ENCODE measurements around the gene ANKRD23.
"Not testable (repeated sequence)": the region's sequence is repeated elsewhere in the genome, so short reads cannot be mapped to it uniquely, and the experiment has no call there.

The ANKRD23 gene

DNA sequence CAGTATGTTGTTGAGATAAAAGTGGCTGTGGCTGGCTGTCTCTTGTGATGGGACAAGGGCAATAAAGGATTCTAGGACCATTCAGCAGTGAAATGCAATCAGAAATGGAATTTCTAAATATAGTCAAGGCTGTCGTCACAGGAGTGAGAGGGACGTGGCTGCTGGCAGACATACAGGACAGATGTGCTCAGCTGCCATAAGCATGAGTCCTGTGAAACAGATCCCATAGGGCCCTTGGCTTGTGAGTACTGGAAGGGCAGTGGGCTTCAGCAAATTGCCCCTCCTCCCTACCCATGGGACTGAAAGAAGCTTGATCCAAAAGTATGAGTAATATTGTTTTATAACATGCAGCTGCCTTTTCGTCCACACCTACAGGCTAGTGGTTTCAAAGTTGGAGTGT is 31.9 kb downstream of the ANKRD23 start:
- DNase-seq, result no peak

DNA sequence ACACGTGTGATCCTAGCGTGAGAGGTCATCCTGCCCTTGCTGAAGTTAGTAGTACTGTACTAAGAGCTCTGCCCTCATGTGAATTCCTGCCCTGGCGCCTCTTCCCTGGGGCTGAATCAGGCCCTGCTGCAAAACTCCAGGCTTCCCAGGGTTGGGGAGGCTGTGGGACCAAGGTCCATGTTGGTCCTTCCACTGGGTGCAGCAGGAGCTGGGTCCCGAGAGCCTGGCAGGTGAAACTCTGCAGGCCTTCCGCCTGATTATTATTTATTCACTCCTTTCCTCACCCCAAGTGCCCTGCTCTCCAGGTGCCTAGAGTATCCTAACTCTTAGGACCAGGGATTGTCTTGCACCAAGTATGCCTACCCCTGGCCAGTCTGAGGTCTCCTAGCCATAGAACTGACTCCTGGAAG is 33.0 kb downstream of the ANKRD23 start:
- DNase-seq, result no peak

DNA sequence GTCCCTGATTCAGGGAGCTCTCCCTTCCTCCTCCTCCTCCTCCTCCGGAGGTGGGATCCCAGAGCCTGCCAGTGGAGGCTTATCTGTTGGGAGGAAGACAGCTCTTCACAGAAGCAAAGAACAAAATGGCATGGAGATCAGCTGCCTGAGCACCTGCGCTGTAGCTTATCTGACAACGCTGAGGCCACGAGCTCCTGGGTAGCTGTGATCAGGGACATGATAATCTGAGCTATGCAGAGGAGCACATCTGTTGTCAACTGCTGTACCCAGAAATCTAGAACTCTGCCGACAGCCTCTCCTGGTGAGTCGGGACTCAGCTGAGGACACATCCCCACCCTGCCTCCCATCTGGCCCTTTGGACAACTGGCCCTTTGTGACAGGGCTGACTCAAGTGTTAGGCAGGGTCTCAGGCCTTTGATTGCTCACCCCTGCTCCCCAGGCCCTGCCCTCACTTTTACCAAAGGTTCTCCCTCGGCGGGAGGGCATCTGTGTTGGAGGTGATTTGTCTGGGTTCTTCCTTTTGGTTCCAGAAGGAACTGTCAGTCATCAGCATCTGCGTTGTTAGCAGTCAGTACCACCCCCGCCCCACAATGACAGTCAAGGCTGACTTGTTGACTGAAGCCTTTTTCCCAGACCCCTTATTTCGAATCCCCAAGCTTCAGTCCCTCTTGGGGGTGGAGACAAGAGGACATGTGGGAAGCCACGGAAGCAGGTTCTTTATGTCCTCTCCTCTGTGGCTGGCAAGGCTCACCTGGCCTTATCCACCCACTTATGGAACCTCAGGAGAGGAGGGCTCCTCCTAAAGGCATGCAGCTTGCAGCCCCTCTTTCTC is 33.7 kb downstream of the ANKRD23 start:
- no peak for DNase-seq

DNA sequence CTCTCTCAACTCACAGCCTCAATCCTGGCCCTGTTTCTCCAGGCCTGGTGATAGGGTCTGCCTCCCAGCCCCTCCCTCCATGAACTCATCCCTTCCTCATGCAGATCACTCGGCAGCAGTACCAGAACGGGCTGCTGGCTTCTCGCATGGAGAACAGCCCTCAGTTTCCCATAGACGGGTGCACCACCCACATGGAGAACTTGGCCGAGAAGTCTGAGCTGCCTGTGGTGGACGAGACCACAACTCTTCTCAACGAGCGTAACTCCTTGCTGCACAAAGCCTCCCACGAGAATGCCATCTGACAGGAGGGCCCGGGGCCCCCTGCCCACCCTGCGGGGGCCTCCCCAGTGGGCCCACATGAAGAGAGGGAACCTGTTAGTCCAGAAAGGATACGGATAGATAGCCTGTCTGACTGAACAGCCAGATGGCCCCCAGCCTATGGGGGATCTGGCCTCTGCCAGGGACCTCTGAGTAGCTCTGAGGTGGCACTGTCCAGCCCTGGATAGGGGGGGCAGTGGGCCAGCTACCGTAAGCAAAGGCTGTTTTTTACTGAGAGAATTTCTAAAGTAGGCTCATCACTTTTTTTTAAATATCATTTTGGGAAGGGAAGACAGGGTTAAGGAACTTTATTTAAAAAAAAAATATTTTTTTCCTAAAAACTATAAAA is 34.5 kb downstream of the ANKRD23 start:
- no peak for DNase-seq

DNA sequence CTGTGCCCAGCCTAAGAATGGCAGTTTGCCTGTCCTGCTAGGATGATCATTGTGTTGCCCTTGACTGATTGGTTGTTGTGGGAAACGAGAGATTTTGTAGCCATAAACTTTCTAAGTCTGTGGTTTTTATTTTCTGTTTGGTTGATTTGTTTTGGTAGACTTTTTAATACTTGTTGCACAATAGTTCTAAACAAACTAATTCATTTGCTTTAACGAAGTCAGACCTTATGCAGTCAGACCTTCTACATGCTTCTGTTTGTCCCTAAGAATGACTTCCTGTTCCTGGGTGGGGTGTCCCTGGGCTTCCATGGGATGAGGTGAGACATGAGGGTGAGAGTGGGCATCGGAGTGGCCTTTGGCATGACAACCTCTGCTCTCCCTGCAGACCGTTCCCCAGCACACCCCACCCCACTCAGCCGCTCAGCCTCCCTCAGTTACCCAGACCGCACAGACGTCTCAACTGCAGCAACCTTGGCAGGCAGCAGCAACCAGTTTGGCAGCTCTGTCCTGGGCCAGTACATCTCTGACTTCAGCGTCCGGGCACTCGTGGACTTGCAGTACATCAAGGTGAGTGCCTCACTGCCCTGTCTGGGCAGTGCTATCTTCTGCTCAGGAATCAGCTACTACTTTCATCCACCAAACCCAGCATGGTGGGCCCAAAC is 35.5 kb downstream of the ANKRD23 start:
- no peak for DNase-seq

DNA sequence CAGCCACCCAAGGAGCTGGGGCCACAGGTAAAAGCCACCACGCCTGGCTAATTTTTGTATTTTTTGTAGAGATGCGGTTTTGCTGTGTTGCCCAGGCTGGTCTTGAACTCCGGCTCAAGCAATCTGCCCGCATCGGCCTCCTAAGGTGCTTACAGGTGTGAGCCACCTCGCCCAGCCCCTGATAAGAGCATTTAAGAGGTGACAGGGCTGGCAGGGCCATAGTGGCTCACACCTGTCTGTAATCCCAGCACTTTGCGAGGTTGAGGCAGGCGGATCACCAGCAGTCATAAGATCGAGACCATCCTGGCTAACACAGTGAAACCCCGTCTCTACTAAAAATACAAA is 36.7 kb downstream of the ANKRD23 start:
- DNase-seq, result no peak

DNA sequence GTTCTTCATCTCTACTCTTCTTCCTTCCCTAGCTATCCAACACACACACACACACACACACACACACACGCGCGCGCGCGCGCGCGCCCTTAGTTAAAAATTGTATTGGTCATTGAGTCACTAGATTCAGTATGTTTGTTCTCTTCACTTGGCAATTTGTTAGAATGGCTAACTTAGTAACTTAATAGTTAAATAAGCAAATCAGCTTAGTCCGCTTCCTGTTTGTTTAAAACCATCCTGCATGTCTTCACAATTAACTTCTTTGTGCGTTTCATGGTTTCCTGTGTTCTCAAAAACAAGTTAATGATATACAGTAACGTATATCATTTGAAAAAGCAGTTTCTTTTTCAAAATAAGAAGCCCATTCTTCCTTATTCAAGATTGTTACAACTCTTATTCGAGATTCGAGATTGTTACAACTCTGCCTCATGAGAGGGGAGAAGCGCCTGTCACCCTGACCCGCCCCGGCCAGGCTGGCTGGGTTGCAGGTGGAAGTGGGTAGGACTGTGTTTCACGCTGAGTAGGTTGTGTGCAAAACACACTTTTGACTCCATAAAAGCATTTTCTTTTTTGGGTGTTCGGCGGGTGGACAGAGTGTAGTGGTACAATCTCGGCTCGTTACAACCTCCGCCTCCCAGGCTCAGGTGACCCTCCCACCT is 37.2 kb downstream of the ANKRD23 start:
- DNase-seq, result no peak

DNA sequence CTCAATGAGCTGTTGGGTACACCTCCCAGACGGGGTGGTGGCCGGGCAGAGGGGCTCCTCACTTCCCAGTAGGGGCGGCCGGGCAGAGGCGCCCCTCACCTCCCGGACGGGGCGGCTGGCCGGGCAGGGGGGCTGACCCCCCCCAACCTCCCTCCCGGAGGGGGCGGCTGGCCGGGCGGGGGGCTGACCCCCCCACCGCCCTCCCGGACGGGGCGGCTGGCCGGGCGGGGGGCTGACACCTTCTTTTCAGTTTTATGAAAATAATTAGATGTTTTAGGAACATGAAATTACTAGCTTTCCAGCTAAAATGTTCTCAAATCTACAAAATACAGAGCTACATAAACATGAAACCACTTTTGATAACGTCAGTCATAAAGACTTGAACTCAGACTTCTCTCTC is 37.9 kb downstream of the ANKRD23 start:
- DNase-seq, result not testable (repeated sequence)

DNA sequence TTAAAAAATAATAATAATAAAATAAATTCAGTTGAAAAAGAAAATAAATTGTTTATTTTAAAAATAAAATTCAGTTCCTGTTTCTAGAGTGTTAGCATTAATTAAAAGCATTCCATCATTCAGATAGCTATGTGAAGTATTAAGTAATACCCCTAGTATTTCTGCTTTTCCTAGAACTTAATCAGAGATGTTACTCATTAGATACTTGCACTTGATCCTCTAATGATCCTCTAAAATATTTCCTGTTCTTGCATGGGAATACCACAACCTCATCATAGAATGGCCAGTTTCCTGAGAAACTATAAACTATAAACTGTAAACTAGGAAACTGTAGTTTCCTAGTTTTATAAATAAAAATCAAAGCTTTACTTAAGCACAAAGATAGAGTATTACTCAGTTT is 38.8 kb downstream of the ANKRD23 start:
- DNase-seq, result no peak

DNA sequence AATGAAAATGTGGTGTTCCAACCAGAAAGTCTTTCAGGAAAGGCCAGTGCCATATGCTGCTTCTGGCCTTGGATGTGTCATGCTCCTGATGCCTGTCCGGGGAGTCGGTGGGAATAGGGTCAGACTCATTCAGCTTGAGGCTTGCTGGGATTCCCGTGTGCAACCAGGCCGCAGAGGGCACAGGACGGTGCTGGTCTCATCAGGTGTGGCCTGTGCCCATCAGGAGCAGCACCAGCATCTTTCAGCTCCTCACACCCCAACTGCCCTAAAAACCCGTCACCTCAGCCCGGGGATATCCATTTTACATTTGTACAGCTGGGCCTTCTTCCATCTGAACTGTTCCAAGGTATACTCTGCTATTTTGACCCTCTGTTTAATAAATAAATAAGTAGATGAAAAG is 41.1 kb downstream of the ANKRD23 start:
- no peak for DNase-seq

DNA sequence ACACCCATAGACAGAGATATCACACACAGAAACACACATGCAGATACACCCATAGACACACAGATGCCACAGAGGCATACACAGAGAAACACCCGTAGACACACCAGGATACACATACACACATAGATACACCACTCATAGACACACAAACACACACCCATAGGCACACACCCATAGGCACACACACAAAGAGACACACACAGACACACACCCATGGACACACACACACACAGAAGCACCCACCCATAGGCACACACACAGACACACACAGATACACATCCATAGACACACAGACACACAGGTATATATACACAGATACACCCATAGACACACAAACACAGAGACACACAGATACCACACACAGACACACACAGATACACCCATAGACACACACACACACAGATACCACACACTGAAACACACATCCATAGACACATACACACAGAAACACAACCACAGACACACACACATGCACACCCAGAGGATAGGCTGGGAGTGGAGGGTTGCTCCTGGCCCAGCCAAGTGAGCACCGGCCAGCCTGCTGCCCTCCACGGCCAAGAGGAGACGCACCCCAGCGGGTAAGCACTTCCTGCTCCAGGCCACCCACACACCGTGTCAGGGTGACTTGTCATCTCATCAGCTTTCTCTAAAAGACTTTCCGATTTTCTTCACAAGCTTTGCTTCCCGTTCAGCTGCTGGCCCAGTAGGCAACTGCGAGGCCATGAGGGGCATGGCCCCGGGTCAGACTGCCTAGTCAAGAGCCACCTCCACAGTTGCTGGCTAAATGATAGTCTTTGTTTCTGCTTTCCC is 41.8 kb downstream of the ANKRD23 start:
- DNase-seq, result no peak

DNA sequence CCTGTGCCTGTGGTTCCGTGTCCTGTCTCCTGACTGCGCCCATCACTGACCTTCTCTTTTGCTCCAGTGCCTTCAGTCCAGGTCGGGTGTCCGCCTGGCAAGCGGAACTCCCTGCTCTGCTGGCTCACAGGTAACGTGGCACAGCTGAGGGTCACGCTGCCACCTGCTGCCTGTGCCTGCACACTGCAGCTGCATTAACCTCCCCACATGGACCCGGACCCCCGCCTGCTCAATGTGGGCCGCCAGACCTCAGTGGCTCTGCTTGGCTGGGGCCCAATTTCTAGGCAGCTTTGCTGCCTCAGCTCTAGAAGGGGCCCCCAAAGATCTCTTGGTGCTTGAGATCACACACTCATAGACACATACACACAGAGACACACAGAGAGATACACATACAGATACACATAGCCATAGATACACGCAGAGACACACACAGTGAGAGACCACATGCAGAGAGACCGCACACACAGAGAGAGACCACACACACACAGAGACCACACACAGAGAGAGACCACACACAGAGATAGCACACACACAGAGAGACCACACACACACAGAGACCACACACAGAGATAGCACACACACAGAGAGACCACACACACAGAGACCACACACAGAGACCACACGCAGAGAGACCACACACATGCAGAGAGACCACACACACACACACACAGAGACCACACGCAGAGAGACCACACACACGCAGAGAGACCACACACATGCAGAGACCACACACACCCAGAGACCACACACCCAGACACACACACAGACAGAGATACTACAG is 42.6 kb downstream of the ANKRD23 start:
- DNase-seq, result no peak

DNA sequence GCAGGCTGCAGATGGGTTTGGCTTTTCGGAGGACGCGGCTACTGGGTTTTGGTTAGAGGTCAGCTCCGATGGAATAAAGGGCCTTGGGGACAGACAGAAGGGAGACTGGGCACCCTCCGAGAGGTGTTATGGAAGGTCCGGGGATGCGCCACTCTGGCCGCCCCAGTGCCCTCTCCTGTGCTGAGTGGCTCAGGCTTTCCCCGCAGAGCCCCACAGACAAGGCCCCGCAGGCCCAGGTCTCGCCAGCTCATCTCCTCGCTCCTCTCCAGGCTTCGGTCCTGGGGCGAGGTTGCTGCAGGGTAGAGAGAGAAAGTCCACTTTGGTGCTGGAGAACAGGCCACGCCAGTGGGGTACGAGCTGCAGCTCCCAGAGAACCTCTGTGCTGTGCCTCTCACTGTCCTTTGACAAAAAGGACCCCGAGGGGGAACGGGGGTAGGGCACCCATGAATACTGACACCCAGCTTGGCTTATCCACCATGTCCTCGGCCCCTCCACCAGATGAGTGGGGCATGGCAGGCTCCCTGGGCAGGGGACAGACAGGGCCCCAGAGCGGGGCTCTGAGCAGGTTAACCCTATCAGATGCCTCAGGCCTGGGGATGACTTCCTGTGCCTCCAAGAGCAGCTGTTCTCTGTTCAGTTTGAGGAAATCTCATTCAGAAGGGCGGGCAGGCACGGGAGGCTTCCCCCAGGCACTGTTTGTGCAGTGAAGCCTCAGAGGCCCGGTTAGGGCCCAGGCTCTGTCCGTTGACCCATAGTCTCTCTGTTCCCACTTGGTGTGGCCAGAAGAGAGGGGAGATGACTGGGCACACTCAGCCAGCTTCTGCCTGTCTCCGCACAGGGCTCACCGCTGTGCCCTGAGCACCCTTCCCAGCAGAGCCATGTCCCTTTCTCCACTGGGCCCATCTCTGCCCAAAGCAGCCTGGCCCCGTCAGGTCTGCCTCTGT is 43.5 kb downstream of the ANKRD23 start:
- no peak for DNase-seq

DNA sequence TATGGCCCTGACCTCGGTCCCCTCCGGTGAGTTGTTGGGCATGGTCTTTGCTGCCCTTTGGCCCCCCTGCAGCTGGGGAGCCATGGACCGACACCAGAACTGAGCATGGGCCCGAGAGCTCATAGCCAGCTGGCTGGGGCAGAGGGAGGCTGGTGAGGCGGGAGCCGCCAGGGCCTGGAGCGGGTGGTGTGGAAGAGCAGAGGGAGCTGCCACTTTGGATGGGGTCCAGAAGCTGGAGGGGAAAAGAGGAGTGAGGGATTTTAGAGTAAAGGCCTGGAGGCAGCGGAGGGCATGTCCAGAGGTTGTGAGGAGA is 44.2 kb downstream of the ANKRD23 start:
- DNase-seq, result no peak

DNA sequence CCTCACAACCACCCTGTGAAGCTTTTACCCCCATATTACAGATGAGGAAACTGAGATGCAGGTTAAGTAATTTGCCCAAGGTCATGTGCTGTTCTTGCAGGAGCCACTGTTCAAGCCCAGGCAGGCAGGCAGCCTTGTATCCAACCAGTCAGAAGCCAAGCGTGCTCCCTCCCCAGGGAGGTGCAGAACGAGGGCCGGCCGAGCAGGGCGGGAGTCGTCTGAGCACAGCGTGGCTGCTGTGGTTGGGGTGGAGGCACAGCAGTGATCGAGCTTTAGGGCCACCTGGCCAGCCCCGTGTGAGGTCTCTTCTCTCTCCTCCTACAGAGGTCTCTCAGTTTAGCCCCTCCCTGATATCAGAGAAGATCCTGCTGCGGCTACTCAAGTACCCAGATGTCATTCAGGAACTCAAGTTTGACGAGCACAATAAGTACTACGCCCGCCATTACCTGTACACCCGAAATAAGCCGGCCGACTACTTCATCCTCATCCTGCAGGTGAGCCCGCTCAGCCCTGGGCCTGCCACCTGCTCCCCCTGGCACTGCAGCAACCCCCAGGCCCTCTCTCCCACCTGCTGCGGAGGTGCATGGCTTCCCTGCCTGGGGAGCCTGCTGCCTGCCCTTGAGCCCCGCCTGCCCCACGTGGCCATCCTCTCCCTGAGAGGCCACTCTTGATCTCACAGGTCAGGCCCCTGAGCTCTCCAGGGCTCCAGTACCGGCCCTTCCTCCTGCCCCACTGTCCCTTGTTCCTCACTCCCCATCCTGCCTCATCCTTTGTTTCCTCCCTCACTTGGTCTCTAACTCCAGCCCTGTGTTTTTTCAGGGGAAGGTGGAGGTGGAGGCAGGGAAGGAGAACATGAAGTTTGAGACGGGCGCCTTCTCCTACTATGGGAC is 44.8 kb downstream of the ANKRD23 start:
- DNase-seq, result no peak

DNA sequence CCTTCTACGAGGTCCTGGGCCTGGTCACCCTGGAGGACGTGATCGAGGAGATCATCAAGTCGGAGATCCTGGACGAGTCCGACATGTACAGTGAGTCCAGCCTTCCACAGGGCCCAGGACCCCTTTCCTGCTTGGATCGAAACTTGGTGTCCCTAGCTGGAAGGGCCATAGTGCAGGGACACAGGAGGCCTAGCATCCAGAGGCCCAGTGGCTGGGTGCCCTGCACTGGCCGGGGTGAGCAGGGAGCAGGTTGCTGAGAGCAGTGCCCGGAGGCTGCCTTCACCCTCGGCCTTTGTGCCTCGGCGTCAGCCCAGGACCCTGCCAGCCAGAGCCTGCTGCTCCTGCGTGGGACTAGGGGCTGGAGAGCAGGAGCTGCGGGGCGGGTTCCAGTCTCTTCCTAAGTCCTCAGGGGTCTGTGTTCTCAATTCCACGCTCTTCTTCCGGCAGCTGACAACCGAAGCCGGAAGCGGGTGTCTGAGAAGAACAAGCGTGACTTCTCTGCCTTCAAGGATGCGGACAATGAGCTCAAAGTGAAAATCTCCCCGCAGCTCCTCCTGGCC is 46.7 kb downstream of the ANKRD23 start:
- no peak for DNase-seq

DNA sequence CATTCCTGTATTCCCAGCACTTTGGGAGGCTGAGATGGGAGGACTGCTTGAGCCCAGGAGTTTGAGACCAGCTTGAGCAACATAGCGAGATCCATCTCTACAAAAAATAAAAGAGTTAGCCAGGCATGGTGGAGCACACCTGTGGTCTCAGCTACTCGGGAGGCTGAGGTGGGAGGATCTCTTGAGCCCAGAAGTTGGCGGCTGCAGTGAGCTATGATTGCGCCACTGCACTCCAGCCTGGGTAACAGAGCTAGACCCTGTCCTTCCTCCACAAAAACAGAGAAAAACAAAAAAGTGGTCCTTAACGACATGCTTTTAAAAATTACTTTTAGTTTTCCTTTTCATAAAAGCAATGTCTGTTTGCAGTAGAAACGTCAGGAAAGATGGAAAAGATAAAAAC is 47.3 kb downstream of the ANKRD23 start:
- DNase-seq, result not testable (repeated sequence)

DNA sequence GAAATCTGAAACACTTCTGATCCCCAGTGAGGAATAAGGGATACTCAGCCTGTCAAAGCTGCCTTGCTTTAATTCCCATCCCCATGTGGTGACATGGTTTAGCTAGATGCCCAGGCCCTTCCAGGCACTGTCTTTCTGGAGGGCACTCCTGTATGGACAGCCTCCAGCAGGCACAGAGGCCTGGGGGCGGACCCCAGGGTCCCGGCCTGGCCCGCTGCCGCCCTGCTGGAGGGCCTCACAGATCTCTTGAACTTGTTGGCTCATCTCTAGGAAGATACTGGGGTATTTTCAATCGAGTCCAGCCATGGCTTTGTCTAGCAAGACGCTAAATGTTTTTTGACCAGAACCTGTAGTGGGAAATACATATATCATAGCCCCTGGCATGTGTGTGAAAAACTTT is 48.7 kb downstream of the ANKRD23 start:
- no peak for DNase-seq
